HepG2 (cell line): Measurements from ENCODE around the gene TMEM131L.

Experiments used
- ARID2 ChIP-seq: sonication (generic); formaldehyde crosslinking; IDR thresholded peaks from 2 replicates; pipeline ENCODE4 v1.8.1; 2022; ENCODE audit warnings: mild to moderate bottlenecking, missing genetic modification reagents, borderline replicate concordance
- PCBP1 ChIP-seq: fragments of 200-400 bp; formaldehyde crosslinking; IDR thresholded peaks from 2 replicates; pipeline ENCODE4 v1.6.1; 2017; ENCODE audit warnings: mild to moderate bottlenecking, low read depth, low read length, borderline replicate concordance
- TF ChIP-seq, protein P1 (sequence below): sonication (generic); formaldehyde crosslinking; IDR thresholded peaks from 2 replicates; pipeline ENCODE4 v1.5.0; 2020; ENCODE audit warnings: mild to moderate bottlenecking, missing genetic modification reagents, moderate library complexity
- TF ChIP-seq, protein P2 (sequence below): sonication (generic); formaldehyde crosslinking; IDR thresholded peaks from 2 replicates; pipeline ENCODE4 v1.8.1; 2023; ENCODE audit warnings: mild to moderate bottlenecking, missing genetic modification reagents

DNA sequence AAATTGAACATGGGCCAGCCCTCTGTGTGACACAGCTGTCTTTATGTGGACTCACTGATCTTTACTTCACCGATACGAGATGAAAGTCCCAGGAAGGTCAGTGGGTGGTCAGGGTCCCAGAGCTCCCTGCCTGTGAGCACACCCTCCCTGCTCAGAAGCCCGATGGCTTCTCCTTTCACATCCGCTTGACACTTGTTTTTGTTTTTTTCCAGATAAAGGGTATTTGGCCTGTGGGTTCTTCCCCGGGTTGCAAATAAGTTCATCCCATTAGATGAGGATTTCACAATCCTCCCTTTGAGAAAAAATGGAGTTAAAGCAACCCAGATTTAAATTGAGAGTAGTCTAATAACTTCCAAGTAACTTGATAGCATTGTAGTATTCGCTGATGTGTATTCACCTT is 169.7 kb downstream of the TMEM131L start:
- TF ChIP-seq, protein P1, sequence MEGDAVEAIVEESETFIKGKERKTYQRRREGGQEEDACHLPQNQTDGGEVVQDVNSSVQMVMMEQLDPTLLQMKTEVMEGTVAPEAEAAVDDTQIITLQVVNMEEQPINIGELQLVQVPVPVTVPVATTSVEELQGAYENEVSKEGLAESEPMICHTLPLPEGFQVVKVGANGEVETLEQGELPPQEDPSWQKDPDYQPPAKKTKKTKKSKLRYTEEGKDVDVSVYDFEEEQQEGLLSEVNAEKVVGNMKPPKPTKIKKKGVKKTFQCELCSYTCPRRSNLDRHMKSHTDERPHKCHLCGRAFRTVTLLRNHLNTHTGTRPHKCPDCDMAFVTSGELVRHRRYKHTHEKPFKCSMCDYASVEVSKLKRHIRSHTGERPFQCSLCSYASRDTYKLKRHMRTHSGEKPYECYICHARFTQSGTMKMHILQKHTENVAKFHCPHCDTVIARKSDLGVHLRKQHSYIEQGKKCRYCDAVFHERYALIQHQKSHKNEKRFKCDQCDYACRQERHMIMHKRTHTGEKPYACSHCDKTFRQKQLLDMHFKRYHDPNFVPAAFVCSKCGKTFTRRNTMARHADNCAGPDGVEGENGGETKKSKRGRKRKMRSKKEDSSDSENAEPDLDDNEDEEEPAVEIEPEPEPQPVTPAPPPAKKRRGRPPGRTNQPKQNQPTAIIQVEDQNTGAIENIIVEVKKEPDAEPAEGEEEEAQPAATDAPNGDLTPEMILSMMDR = no peak
- TF ChIP-seq, protein P2, sequence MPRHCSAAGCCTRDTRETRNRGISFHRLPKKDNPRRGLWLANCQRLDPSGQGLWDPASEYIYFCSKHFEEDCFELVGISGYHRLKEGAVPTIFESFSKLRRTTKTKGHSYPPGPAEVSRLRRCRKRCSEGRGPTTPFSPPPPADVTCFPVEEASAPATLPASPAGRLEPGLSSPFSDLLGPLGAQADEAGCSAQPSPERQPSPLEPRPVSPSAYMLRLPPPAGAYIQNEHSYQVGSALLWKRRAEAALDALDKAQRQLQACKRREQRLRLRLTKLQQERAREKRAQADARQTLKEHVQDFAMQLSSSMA (CRISPR knock-in tag) = no peak
- TF ChIP-seq PCBP1 = no peak
- no peak for TF ChIP-seq ARID2
